K562 (cell line): ENCODE data around the gene UNC119. TPM values are rescaled to one million over a fixed set of nuclear protein-coding genes. Genes with fewer than 3 reads are reported as not detected.

Experiments
- E2F3 ChIP-seq: fragments of 250-450 bp; sonication (Bioruptor Pico); IDR thresholded peaks from 2 replicates; pipeline ENCODE4 v1.4.0; 2020; ENCODE audit warnings: mild to moderate bottlenecking
- FIP1L1 ChIP-seq: fragments of 200-400 bp; formaldehyde crosslinking; IDR thresholded peaks from 2 replicates; pipeline ENCODE4 v1.6.1; 2018; ENCODE audit warnings: mild to moderate bottlenecking, low read depth, low read length; ENCODE audit not compliant: poor library complexity, severe bottlenecking
- FOXK1 ChIP-seq: sonication (generic); formaldehyde crosslinking; IDR thresholded peaks from 2 replicates; pipeline ENCODE4 v1.8.0; 2022; ENCODE audit warnings: missing genetic modification reagents, mild to moderate bottlenecking, borderline replicate concordance
- HNRNPH1 ChIP-seq: fragments of 200-400 bp; formaldehyde crosslinking; optimal IDR thresholded peaks from 2 replicates; pipeline ENCODE3; 2017; ENCODE audit warnings: low read depth, mild to moderate bottlenecking, low read length, moderate library complexity
- MTA2 ChIP-seq: fragments of 450-650 bp; IDR thresholded peaks from 2 replicates; pipeline ENCODE4 v1.6.1; 2016; ENCODE audit warnings: low read depth
- POLR3A ChIP-seq: IDR thresholded peaks from 2 replicates; pipeline ENCODE4 v1.6.1; 2011; ENCODE audit warnings: borderline replicate concordance, mild to moderate bottlenecking, moderate library complexity; ENCODE audit not compliant: insufficient read length, insufficient read depth; ENCODE audit errors: extremely low read depth
- PTTG1 ChIP-seq: fragments of 450-650 bp; IDR thresholded peaks from 2 replicates; pipeline ENCODE4 v1.6.1; 2016; ENCODE audit warnings: low read depth, mild to moderate bottlenecking, missing genetic modification characterization, missing compliant biosample characterization
- TEAD2 ChIP-seq: fragments of 450-650 bp; IDR thresholded peaks from 2 replicates; pipeline ENCODE4 v1.6.1; 2016; ENCODE audit warnings: missing genetic modification characterization, control low read depth, missing compliant biosample characterization
- TOE1 ChIP-seq, 2 experiments: fragments of 450-650 bp in 1 of 2; sonication (generic) in 1 of 2; formaldehyde crosslinking in 1 of 2; IDR thresholded peaks; 2 replicates each; pipeline versions ENCODE4 v1.7.1 to v1.8.0; 2016 to 2022; ENCODE audit warnings: borderline replicate concordance in 2 of 2, mild to moderate bottlenecking in 2 of 2, antibody characterized with exemption in 1 of 2, inconsistent platforms in 1 of 2, low read depth in 1 of 2, missing genetic modification reagents in 1 of 2, moderate library complexity in 1 of 2
- ZHX1 ChIP-seq: fragments of 150-350 bp; conservative IDR thresholded peaks from 2 replicates; pipeline ENCODE4 v1.6.1; 2014; ENCODE audit warnings: low read length
- ZNF3 ChIP-seq: fragments of 250-450 bp; sonication (Bioruptor Pico); IDR thresholded peaks from 2 replicates; pipeline ENCODE4 v1.5.0; 2021; ENCODE audit warnings: mild to moderate bottlenecking, moderate library complexity
- polyA plus RNA-seq, 8 experiments: library from polyadenylated mRNA; depleted of rRNA in 4 of 8; stranded (reverse) in 5 of 8; unstranded in 3 of 8; fragments of >200 nt; fragmentation: Nextera tagmentation in 2 of 8; fragmentation: Illumina TruSeq in 1 of 8; extraction: Ambion mirVana in 2 of 8; extraction: Trizol in 1 of 8; gene quantifications; 2 replicates each; pipeline versions ENCODE4 v1.2.1 to v1.2.3, GENCODE V29; 2011 to 2014; ENCODE audit warnings: inconsistent platforms in 1 of 8, missing spikeins in 1 of 8
- total RNA-seq, 7 experiments: library from RNA; depleted of rRNA in 6 of 7; stranded (reverse); fragments of >200 nt in 6 of 7; fragmentation: Illumina TruSeq in 2 of 7; extraction: Trizol in 2 of 7; gene quantifications; 2 replicates each; pipeline versions ENCODE4 v1.2.1 to v1.2.3, GENCODE V29; 2011 to 2021; ENCODE audit warnings: low replicate concordance in 1 of 7
- TF ChIP-seq, protein P1 (sequence below): fragments of 200-600 bp; sonication (generic); IDR thresholded peaks from one replicate; pipeline ENCODE4 v1.6.1; 2012; ENCODE audit warnings: mild to moderate bottlenecking, low read depth, low read length, inconsistent platforms
- TF ChIP-seq, protein P2 (sequence below): fragments of 250-450 bp; sonication (Bioruptor Pico); IDR thresholded peaks from 2 replicates; pipeline ENCODE4 v1.9.0; 2021; ENCODE audit warnings: mild to moderate bottlenecking

Gene UNC119
- total and polyA plus RNA-seq, 9 of the 15 experiments (the other 6 are each of a cell fraction or from before 2014, with no cell fraction given): 0.37 to 47.7 (median 16.3) TPM

GRCh38 chr17:28527181-28527681, 25.2 kb downstream of the UNC119 start (continued):
- TF ChIP-seq, protein P1, sequence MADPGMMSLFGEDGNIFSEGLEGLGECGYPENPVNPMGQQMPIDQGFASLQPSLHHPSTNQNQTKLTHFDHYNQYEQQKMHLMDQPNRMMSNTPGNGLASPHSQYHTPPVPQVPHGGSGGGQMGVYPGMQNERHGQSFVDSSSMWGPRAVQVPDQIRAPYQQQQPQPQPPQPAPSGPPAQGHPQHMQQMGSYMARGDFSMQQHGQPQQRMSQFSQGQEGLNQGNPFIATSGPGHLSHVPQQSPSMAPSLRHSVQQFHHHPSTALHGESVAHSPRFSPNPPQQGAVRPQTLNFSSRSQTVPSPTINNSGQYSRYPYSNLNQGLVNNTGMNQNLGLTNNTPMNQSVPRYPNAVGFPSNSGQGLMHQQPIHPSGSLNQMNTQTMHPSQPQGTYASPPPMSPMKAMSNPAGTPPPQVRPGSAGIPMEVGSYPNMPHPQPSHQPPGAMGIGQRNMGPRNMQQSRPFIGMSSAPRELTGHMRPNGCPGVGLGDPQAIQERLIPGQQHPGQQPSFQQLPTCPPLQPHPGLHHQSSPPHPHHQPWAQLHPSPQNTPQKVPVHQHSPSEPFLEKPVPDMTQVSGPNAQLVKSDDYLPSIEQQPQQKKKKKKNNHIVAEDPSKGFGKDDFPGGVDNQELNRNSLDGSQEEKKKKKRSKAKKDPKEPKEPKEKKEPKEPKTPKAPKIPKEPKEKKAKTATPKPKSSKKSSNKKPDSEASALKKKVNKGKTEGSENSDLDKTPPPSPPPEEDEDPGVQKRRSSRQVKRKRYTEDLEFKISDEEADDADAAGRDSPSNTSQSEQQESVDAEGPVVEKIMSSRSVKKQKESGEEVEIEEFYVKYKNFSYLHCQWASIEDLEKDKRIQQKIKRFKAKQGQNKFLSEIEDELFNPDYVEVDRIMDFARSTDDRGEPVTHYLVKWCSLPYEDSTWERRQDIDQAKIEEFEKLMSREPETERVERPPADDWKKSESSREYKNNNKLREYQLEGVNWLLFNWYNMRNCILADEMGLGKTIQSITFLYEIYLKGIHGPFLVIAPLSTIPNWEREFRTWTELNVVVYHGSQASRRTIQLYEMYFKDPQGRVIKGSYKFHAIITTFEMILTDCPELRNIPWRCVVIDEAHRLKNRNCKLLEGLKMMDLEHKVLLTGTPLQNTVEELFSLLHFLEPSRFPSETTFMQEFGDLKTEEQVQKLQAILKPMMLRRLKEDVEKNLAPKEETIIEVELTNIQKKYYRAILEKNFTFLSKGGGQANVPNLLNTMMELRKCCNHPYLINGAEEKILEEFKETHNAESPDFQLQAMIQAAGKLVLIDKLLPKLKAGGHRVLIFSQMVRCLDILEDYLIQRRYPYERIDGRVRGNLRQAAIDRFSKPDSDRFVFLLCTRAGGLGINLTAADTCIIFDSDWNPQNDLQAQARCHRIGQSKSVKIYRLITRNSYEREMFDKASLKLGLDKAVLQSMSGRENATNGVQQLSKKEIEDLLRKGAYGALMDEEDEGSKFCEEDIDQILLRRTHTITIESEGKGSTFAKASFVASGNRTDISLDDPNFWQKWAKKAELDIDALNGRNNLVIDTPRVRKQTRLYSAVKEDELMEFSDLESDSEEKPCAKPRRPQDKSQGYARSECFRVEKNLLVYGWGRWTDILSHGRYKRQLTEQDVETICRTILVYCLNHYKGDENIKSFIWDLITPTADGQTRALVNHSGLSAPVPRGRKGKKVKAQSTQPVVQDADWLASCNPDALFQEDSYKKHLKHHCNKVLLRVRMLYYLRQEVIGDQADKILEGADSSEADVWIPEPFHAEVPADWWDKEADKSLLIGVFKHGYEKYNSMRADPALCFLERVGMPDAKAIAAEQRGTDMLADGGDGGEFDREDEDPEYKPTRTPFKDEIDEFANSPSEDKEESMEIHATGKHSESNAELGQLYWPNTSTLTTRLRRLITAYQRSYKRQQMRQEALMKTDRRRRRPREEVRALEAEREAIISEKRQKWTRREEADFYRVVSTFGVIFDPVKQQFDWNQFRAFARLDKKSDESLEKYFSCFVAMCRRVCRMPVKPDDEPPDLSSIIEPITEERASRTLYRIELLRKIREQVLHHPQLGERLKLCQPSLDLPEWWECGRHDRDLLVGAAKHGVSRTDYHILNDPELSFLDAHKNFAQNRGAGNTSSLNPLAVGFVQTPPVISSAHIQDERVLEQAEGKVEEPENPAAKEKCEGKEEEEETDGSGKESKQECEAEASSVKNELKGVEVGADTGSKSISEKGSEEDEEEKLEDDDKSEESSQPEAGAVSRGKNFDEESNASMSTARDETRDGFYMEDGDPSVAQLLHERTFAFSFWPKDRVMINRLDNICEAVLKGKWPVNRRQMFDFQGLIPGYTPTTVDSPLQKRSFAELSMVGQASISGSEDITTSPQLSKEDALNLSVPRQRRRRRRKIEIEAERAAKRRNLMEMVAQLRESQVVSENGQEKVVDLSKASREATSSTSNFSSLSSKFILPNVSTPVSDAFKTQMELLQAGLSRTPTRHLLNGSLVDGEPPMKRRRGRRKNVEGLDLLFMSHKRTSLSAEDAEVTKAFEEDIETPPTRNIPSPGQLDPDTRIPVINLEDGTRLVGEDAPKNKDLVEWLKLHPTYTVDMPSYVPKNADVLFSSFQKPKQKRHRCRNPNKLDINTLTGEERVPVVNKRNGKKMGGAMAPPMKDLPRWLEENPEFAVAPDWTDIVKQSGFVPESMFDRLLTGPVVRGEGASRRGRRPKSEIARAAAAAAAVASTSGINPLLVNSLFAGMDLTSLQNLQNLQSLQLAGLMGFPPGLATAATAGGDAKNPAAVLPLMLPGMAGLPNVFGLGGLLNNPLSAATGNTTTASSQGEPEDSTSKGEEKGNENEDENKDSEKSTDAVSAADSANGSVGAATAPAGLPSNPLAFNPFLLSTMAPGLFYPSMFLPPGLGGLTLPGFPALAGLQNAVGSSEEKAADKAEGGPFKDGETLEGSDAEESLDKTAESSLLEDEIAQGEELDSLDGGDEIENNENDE: no peak
- TF ChIP-seq, protein P2, sequence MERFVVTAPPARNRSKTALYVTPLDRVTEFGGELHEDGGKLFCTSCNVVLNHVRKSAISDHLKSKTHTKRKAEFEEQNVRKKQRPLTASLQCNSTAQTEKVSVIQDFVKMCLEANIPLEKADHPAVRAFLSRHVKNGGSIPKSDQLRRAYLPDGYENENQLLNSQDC: no peak
- TF ChIP-seq TOE1 (IDR thresholded peaks at IDR 0.05; ENCODE audit: borderline replicate concordance) (no peak; the same call in 1 of the 2 replicates), TOE1 (CRISPR knock-in tag; IDR thresholded peaks at IDR 0.05; ENCODE audit: borderline replicate concordance, low read depth) (no peak), E2F3 (CRISPR knock-in tag) (no peak), HNRNPH1 (no peak), MTA2 (peak; percentile 98), POLR3A (no peak), ZNF3 (CRISPR knock-in tag) (no peak), ZHX1 (no peak), FIP1L1 (no peak), FOXK1 (CRISPR knock-in tag) (no peak), PTTG1 (tag) (no peak), TEAD2 (no peak)
